GM19193 (cell line): Measurements from ENCODE around the gene AUTS2.

Experiments used
- POLR2A ChIP-seq: IDR thresholded peaks from 4 replicates; pipeline ENCODE4 v1.6.1; 2011; ENCODE audit not compliant: insufficient read depth, insufficient read length; ENCODE audit errors: extremely low read depth

AUTS2 gene

GRCh38 chr7:69677054-69677852 lies 79.0 kb downstream of the AUTS2 start:
- no peak for TF ChIP-seq POLR2A

GRCh38 chr7:69677881-69678493 lies 79.7 kb downstream of the AUTS2 start:
- TF ChIP-seq POLR2A = no peak

GRCh38 chr7:69678494-69679187 lies 80.4 kb downstream of the AUTS2 start:
- no peak for TF ChIP-seq POLR2A

GRCh38 chr7:69681181-69681580 lies 82.9 kb downstream of the AUTS2 start:
- no peak for TF ChIP-seq POLR2A

GRCh38 chr7:69682518-69682917 lies 84.2 kb downstream of the AUTS2 start:
- TF ChIP-seq POLR2A = no peak

- TF ChIP-seq POLR2A = no peak
Measured at GRCh38 chr7:69683002-69683401, 84.7 kb downstream of the AUTS2 start.

- no peak for TF ChIP-seq POLR2A
Measured at GRCh38 chr7:69684369-69685292, 86.4 kb downstream of the AUTS2 start.

- TF ChIP-seq POLR2A = no peak
Measured at GRCh38 chr7:69685293-69685631, 87.0 kb downstream of the AUTS2 start.

GRCh38 chr7:69686366-69686765 lies 88.1 kb downstream of the AUTS2 start:
- TF ChIP-seq POLR2A = no peak

GRCh38 chr7:69687739-69688433 lies 89.6 kb downstream of the AUTS2 start:
- TF ChIP-seq POLR2A = no peak

GRCh38 chr7:69690329-69690728 lies 92.1 kb downstream of the AUTS2 start:
- no peak for TF ChIP-seq POLR2A

GRCh38 chr7:69691327-69691726 lies 93.1 kb downstream of the AUTS2 start:
- TF ChIP-seq POLR2A = no peak

- no peak for TF ChIP-seq POLR2A
Measured at GRCh38 chr7:69691734-69692133, 93.5 kb downstream of the AUTS2 start.

- TF ChIP-seq POLR2A = no peak
Measured at GRCh38 chr7:69692611-69693010, 94.3 kb downstream of the AUTS2 start.
